Stimulated activated CD8-positive, alpha-beta memory T cell treated with anti-CD3 and anti-CD28 coated beads, Interleukin-4, amount 100 ng/mL, for 4 hours (primary cell): Measurements from ENCODE around the gene SIGMAR1.

Experiments used
- DNase-seq, 2 donors: peaks; one replicate each; pipeline ENCODE4 v3.0.0-alpha.2; 2020; ENCODE audit warnings: low read depth in 2 of 2, low spot score in 1 of 2

The SIGMAR1 gene

GRCh38 chr9:34633166-34633565 lies 4.4 kb downstream of the SIGMAR1 start:
- DNase-seq = no peak

DNA sequence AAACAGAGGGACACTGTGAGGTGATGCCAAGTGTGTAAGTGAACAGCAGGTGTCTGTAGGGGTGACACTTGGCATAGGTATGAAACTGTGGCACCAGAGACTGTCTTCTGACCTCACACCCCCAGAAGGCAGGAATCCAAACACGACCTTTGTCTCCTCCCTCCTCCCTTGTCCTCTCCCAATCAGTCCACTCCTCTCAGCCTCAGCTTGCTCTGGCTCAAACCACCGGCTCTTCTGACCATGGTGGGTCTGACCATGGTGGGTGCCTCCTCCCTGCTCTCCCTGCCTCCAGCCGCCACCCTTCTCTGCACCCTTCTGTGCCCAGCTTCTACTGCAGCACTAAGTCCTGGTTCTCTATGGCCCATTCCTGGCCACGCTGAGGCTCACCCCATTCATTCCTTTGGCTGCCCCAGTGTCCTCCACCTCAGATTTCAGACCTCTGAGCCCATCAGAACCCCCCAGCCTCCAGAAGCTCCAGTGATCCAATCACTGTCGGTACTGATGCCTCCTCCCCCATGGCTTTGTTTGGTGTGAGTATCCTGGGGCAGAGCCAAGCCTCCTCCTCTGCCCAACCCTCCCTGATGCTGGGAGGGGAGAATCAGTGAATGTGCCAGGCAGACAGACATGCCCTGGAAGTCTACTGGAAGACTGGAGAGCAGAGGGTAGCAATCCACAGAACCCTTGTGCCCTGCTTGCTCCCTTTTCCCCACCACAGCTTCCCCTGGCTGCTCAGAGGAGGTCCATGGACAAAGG lies 7.0 kb downstream of the SIGMAR1 start:
- no peak for DNase-seq

DNA sequence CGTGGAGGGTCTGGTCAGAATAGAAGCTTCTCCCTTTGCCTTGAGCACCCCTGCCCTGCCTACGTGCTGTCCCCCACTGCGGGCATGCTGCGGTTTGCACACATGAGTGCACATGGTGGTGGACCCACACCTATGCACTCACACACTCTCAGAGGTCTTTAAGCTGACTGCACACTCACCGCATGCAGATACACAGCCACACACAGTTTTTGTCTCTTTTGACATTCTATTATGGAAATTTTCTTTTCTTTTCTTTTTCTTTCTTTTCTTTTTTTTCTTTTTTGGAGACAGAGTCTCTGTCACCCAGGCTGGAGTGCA lies 8.1 kb downstream of the SIGMAR1 start:
- no peak for DNase-seq

DNA sequence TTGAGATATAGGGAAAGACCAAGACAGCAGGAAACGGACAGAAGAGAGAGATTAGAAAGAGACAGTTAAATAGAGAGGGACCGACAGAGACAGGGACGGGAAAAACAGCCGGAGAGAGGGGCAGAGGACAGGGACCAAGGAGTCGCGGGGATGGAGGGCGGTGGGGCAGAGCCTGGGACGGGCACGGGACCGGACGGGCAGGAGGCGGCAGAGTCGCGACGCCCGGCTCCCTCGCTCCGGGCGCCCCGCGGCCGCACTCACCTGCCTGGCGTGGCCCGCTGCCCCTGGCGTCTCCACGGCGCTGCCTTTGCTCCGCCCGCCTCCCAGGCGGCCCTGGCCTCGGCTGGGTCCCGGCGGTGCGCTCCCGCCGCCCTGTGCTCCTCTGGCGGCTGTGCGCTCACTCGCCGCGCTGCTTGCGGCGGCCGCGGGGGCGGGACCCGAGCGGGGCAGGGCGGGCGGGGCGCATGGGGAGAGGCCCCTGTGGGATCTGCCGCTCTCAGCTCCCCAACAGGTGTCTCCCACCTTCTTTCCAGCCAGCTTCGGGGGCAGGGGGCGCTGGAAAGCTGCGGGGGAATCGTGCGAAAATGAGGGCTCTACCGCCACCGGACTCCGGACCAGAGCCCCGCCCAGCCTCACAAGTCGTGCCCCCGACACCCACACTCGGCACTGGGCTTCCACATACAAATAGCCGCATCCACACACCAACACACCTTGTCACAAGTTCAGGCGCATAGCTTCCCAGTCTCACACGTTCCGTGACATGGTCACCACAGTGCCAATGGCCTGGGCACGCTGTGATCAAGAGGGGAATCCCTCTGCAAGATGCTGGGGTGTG lies 8.7 kb downstream of the SIGMAR1 start, which contains the start of gene ARID3C:
Gene ARID3C, minus strand, starts transcription at position 411 of the 835 bp plus-strand sequence. CDS start 1,052 bp downstream, outside the sequence.
- peak in 1 of 2 donors; percentile 12 for DNase-seq

- no peak for DNase-seq
These were observed 9.6 kb downstream of the SIGMAR1 start for GRCh38 chr9:34627716-34628655.

DNA sequence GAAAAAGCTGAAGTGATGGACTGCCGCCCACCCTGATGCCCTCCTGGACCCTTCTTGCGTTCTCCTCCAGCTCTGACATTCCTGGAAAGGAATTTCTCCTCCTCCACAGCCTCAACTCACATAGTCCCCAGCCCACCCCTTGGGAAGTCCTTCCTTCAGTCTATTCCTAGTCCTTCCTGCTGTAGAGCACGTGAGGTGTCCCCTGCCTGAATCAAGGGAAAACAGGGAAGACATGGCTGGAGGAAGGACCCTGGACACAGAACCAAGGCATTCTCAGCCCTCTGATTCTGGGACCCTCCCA lies 12.5 kb downstream of the SIGMAR1 start:
- no peak for DNase-seq

- DNase-seq = no peak
These were observed 13.0 kb downstream of the SIGMAR1 start for GRCh38 chr9:34624475-34625185.

- DNase-seq = no peak
These were observed 14.0 kb downstream of the SIGMAR1 start for GRCh38 chr9:34623374-34624235.

DNA sequence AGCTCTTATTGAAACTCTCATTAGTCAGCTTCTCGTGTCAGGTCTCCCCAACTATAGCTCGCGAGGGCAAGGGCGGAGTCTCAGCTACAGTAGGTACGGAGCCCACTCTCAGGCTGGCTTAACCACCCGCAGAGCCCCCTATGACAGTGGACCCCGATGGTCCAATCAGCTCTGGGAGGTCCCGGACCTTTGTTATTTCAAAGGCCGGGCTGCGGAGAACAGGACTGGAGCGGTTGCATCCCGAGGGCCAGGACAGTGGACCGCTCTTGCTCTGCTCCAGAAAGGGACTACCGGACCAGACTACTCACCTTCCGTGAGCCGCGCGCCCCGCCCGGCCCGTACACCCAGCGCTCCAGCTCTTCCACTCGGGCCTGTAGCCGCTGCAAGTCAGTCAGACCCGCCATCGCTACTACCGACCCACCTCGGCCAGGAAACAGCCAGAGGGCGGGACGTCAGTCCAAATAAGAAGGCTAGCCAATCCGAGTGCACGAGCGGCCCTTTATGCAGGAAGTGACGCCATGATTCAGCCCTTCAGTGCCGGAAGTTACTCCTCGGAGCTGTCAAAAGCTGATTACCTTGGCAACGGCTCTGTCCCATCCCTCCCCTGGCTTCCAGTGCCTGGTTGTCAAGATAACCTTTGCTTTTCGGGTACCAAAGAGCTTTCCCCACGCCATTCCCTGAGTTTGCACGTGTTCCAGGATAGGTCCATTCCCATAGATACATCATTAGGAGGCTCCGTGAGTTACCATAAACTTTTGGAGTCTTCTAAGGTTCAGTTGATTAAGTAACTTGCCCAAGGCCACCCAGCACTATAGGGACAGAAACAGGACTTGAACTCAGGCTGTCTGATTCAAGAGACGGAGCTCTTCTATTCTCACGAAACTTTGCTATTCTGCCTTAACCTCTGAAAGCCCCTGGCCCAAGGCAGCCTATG lies 17.3 kb downstream of the SIGMAR1 start, which contains the start of gene DCTN3:
Gene DCTN3, minus strand, starts transcription at position 435 of the 934 bp plus-strand sequence. Its CDS starts 31 bp downstream, at position 404.
- DNase-seq = peak; percentile 79 to 80

DNA sequence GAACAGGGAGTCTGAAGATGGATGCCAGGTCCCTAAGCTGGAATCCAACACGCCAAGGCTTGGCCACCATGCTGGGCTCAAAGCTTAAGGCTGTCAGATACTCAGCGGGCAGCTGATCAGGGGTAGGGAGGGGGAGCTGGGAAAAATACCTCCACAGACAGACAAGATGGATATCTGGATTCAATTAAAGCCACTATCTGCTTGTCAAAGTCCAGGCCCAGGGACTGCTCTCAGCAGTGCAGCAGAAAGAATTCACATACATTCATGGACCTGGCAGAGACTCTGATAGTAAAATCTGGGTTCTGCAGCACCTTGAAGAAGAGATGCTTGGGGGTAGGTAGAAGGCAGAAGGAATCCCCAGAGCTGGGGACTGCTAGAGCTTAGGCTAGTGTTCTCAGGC lies 22.5 kb downstream of the SIGMAR1 start:
- DNase-seq = no peak

- peak in 1 of 2 donors; percentile 34 for DNase-seq
These were observed 24.7 kb downstream of the SIGMAR1 start for GRCh38 chr9:34612788-34613390.

- DNase-seq = peak; percentile 57 to 62
These were observed 25.5 kb downstream of the SIGMAR1 start, which contains the start of gene RPP25L for GRCh38 chr9:34611811-34612787. Gene RPP25L (minus strand): TSS chr9:34612097. CDS start chr9:34611296, 801 bp downstream.

DNA sequence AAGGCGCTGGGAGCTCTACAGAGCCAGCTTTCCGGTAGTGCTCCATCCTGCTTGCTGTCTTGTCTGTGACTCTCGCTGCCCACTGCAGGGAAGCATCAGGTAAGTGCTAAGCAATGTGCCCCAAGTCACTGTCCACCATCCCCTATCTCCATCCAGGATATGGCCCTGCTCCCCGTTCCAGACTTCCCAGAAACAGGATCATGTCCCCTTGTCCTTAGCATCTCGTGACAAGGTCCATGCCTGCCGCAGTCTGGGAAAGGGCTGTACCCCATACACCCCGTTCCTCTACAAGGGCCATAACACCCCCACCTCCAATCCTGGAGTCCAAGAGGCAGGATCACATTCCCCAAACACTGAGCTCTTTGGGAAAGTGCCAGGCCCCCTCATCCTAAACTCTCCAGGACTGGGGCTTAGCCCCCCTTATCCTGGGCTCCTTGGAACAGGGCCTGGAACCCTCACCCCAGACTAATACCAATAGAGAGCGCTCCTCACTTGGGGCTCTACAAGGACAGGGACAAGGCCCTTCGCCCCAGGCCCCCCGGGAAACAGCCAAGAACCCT lies 26.3 kb downstream of the SIGMAR1 start:
- DNase-seq = no peak

DNA sequence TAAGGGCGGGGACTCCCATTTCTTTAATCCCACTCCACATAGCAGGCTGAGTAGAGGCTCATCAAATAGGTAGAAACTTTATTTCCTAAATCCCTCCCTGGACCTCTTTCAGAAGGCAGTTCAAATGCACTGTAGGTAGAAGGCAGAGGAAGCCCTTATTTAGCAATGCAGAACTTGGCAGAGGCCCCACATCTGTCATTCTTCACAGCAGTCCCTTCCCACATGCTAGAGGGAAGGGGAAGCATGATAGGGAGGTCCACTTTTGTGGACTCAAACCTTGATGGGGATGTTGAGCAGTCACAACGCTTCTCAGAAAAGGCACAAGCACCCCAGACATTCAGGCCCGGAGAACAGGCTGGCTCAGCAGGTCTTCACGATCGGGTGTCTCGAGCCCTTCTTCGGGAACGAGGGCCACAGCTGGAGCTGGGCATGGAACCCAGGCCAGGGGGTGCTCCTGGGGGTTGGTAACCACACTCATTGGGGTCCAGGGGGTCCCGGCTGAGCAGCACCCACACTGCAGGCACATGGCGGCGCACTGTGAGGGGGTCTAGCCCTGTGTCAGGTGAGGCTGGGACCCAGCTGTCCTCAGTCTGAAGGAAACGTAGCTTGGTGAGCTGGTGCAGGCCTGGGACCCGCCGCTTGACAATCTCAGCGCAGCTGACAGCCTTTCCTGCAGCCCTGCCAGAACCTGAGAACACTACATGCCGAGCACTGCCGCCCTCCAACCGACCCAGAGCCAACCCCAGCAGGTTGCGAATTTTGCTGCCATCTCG lies 27.0 kb downstream of the SIGMAR1 start:
- no peak for DNase-seq

DNA sequence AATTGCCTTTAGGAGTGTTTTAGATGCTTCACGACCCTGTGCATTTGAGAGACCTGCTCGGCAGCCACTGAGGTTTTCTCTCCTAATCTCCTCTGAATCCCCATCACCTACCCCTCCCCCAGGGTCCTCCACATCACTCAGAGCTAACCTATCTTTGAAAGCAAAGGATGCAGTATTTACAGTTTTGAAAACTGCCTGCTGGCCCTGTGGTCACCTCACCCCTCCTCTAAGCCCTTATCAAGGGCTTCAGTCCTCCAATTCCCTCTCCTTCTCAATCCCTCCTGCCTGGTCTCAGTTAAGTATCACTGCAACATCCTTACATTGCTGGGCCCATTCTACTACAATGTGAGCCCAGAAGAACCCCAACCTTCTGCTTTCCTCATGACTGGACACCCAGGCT lies 30.3 kb downstream of the SIGMAR1 start:
- no peak for DNase-seq

- DNase-seq = no peak
These were observed 30.7 kb downstream of the SIGMAR1 start for GRCh38 chr9:34606905-34607304.
